ENCODE data around the gene ECT2. TPM values are rescaled to one million over a fixed set of nuclear protein-coding genes. Genes with fewer than 3 reads are reported as not detected.

ECT2 gene
- total RNA-seq, 1 donor, result 23.2 TPM

GRCh38 chr3:172815857-172816256 is 65.3 kb downstream of the ECT2 start:
- no peak for TF ChIP-seq CTCF (IDR thresholded peaks at IDR 0.05; ENCODE audit: extremely low read depth, low read depth, low read length)
- Histone ChIP-seq H3K27ac (ENCODE audit: low read depth, low read length) (no peak overlapping the region), H3K79me2 (ENCODE audit: insufficient read depth, low read length) (no peaks in the 10 kb centered on the region), H3K4me1 (ENCODE audit: insufficient read depth, low read length) (no peaks in the 10 kb centered on the region), H2AFZ (ENCODE audit: low read length) (no peak overlapping the region), H4K20me1 (ENCODE audit: insufficient read depth, low read length) (no peaks in the 10 kb centered on the region), H3K4me2 (ENCODE audit: insufficient read depth, low read length) (no peak overlapping the region), H3K4me3 (ENCODE audit: insufficient read depth, low read length) (no peak overlapping the region), H3K36me3 (ENCODE audit: insufficient read depth, low read length) (peaks cover 4% of the 10 kb centered on the region), H3K9me3 (ENCODE audit: low read depth, low read length) (no peaks in the 10 kb centered on the region), H3K27me3 (ENCODE audit: insufficient read depth, low read length) (no peaks in the 10 kb centered on the region)
- DNase-seq (ENCODE audit: insufficient read length, low spot score, missing footprints), result no peak

- no peak for DNase-seq (ENCODE audit: insufficient read length, low spot score, missing footprints)
- Histone ChIP-seq H3K4me3 (ENCODE audit: insufficient read depth, low read length) (no peak overlapping the region), H2AFZ (ENCODE audit: low read length) (no peak overlapping the region), H3K27me3 (ENCODE audit: insufficient read depth, low read length) (no peaks in the 10 kb centered on the region), H3K27ac (ENCODE audit: low read depth, low read length) (no peak overlapping the region), H3K36me3 (ENCODE audit: insufficient read depth, low read length) (peaks cover 4% of the 10 kb centered on the region), H3K79me2 (ENCODE audit: insufficient read depth, low read length) (no peaks in the 10 kb centered on the region), H3K4me1 (ENCODE audit: insufficient read depth, low read length) (no peaks in the 10 kb centered on the region), H4K20me1 (ENCODE audit: insufficient read depth, low read length) (no peaks in the 10 kb centered on the region), H3K4me2 (ENCODE audit: insufficient read depth, low read length) (no peak overlapping the region), H3K9me3 (ENCODE audit: low read depth, low read length) (no peaks in the 10 kb centered on the region)
- no peak for TF ChIP-seq CTCF (IDR thresholded peaks at IDR 0.05; ENCODE audit: extremely low read depth, low read depth, low read length)
Measured at GRCh38 chr3:172816281-172816680, 65.8 kb downstream of the ECT2 start.

DNA sequence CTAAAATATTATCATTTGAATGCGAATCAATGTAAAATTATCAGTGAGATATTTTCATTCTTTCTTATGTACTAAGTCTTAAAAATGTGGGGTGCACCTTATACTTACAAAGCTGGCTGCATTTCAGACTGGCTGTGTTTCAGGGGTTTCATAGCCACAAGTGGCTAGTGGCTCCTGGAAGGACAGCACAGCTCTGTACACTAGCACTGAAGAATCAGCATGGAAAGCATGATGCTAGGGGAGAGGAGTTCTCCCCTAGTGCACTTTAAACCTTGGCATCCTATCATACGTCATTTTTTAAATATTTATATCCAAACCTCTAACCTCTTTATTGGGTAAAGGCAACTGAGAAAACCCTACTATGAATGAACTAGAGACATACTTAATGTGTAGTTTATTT is 66.4 kb downstream of the ECT2 start:
- no peak for TF ChIP-seq CTCF (IDR thresholded peaks at IDR 0.05; ENCODE audit: extremely low read depth, low read depth, low read length)
- DNase-seq (ENCODE audit: insufficient read length, low spot score, missing footprints), result no peak
- H3K27ac ChIP-seq (ENCODE audit: low read depth, low read length), result no peak overlapping the region

DNA sequence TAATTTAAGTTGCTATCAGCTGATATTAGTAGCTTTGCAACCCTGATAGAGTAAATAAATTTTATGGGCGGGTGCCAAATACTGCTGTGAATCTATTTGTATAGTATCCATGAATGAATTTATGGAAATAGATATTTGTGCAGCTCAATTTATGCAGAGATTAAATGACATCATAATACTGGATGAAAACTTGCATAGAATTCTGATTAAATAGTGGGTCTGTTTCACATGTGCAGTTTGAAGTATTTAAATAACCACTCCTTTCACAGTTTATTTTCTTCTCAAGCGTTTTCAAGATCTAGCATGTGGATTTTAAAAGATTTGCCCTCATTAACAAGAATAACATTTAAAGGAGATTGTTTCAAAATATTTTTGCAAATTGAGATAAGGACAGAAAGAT is 70.0 kb downstream of the ECT2 start:
- no peak overlapping the region for H2AFZ ChIP-seq (ENCODE audit: low read length)
- no peak overlapping the region for H3K27ac ChIP-seq (ENCODE audit: low read depth, low read length)
- no peak for DNase-seq (ENCODE audit: insufficient read length, low spot score, missing footprints)
- H3K4me3 ChIP-seq (ENCODE audit: insufficient read depth, low read length), result no peak overlapping the region
- TF ChIP-seq CTCF (IDR thresholded peaks at IDR 0.05; ENCODE audit: extremely low read depth, low read depth, low read length), result no peak
- no peaks in the 10 kb centered on the region for H3K79me2 ChIP-seq (ENCODE audit: insufficient read depth, low read length)
- H3K36me3 ChIP-seq (ENCODE audit: insufficient read depth, low read length), result peaks cover 4% of the 10 kb centered on the region
- H3K4me2 ChIP-seq (ENCODE audit: insufficient read depth, low read length), result no peak overlapping the region
- H3K4me1 ChIP-seq (ENCODE audit: insufficient read depth, low read length), result no peaks in the 10 kb centered on the region
- no peaks in the 10 kb centered on the region for H4K20me1 ChIP-seq (ENCODE audit: insufficient read depth, low read length)
- no peaks in the 10 kb centered on the region for H3K9me3 ChIP-seq (ENCODE audit: low read depth, low read length)
- no peaks in the 10 kb centered on the region for H3K27me3 ChIP-seq (ENCODE audit: insufficient read depth, low read length)

More for the DNA sequence above, 66.4 kb downstream of the ECT2 start:
- no peak overlapping the region for H2AFZ ChIP-seq (ENCODE audit: low read length)
- H3K36me3 ChIP-seq (ENCODE audit: insufficient read depth, low read length), result peaks cover 4% of the 10 kb centered on the region
- H3K27me3 ChIP-seq (ENCODE audit: insufficient read depth, low read length), result no peaks in the 10 kb centered on the region
- H4K20me1 ChIP-seq (ENCODE audit: insufficient read depth, low read length), result no peaks in the 10 kb centered on the region
- no peak overlapping the region for H3K4me2 ChIP-seq (ENCODE audit: insufficient read depth, low read length)
- H3K9me3 ChIP-seq (ENCODE audit: low read depth, low read length), result no peaks in the 10 kb centered on the region
- H3K4me1 ChIP-seq (ENCODE audit: insufficient read depth, low read length), result no peaks in the 10 kb centered on the region
- H3K4me3 ChIP-seq (ENCODE audit: insufficient read depth, low read length), result no peak overlapping the region
- no peaks in the 10 kb centered on the region for H3K79me2 ChIP-seq (ENCODE audit: insufficient read depth, low read length)

All from osteoblast (primary cell).